Activated CD4-positive, alpha-beta T cell treated with anti-CD3 and anti-CD28 coated beads, Interleukin-2, amount 50 U/mL, for 24 hours (primary cell): ENCODE measurements around the gene ZFAND6.

Source experiments
- DNase-seq, 2 donors: peaks; one replicate each; pipeline ENCODE4 v3.0.0-alpha.2; 2020; ENCODE audit warnings: low read depth in 1 of 2, low spot score in 1 of 2

Gene ZFAND6

GRCh38 chr15:80186597-80186996, 127.1 kb downstream of the ZFAND6 start:
- no peak for DNase-seq
